GM12874 (cell line): ENCODE measurements around the gene STPG1.

Experiments
- CTCF ChIP-seq: IDR thresholded peaks from 2 replicates; pipeline ENCODE4 v1.5.1; 2011; ENCODE audit warnings: low read depth, mild to moderate bottlenecking, control low read depth, low read length, moderate library complexity; ENCODE audit not compliant: insufficient read depth

Gene STPG1

GRCh38 chr1:24336075-24336474 lies 77.5 kb downstream of the STPG1 start:
- TF ChIP-seq CTCF = no peak

- no peak for TF ChIP-seq CTCF
Observed at GRCh38 chr1:24331961-24332673, 81.5 kb downstream of the STPG1 start.

GRCh38 chr1:24329797-24330543 lies 83.6 kb downstream of the STPG1 start:
- TF ChIP-seq CTCF = no peak

- TF ChIP-seq CTCF = no peak
Observed at GRCh38 chr1:24329331-24329730, 84.3 kb downstream of the STPG1 start.

- TF ChIP-seq CTCF = no peak
Observed at GRCh38 chr1:24327891-24328290, 85.7 kb downstream of the STPG1 start.

GRCh38 chr1:24327486-24327885 lies 86.1 kb downstream of the STPG1 start:
- no peak for TF ChIP-seq CTCF

- TF ChIP-seq CTCF = no peak
Observed at GRCh38 chr1:24325587-24326449, 87.8 kb downstream of the STPG1 start.
